CD4-positive, alpha-beta T cell treated with Interleukin-6 at 100 ng/mL for 8 hours (primary cell): ENCODE data around the gene PDK2.

Experiments
- DNase-seq: peaks from one replicate; pipeline ENCODE4 v3.0.0-alpha.2; 2020; ENCODE audit warnings: mixed read lengths, low spot score

Gene PDK2

DNA sequence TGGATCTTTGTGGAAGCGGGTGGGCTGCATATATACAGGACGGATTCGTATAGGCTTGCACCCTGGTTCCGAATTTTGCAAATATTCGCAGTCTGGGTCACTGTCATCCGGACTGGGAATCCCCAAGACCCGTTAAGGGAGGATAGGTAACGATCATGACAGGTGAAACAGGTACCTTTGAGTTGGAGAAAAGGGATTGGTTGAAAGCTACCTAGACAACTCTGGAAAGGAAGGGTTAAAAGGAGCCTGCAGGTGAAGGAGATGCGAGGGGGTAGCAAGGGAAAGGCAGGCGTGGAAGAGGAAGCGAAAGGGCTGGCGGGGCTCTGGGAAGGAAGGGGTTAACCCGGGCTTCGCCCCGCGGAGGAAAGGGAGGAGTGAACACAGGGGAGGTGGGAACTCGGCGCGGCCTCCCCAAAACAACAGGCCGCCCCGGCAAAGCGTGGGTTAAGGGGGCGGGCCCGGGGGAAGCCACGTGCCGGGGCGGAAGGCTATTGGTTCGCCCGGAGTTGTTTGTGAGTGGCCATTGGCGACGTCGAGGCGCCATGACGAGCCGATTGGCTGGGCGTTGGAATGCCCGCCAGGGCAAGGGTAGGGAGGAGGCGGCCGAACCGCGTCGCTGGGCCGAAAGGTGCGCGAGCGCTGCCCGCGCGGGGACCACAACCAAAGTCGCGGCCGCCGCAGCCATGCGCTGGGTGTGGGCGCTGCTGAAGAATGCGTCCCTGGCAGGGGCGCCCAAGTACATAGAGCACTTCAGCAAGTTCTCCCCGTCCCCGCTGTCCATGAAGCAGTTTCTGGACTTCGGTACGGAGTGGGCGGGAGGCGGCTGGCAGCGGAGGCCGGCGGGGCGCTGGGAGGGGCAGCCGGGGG lies at the start of gene PDK2:
Gene PDK2, plus strand, starts transcription at position 599 of the 867 bp plus-strand sequence. Its CDS starts 85 bp downstream, at position 684.
- peak; percentile 97 for DNase-seq

DNA sequence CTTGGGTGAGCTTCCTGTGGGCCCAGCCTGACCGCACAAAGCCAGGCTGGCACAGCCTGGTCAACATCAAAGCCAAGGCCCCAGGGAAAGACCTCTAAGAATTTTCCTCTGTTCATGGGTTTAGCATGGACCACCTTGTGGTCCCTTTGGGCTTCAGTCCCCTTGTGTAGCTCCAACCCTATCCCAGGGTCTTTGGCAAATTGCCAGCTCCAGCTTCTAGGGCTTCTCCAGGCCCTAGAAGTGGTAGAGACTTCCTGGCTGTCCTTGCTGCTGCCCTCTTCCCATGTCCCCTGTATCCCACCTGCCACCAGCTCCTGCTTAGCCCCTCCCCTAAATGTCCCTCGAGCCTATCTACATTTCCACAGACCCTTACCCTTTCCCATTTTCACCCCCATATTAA lies 49.0 kb upstream of the PDK2 start:
- DNase-seq: no peak

DNA sequence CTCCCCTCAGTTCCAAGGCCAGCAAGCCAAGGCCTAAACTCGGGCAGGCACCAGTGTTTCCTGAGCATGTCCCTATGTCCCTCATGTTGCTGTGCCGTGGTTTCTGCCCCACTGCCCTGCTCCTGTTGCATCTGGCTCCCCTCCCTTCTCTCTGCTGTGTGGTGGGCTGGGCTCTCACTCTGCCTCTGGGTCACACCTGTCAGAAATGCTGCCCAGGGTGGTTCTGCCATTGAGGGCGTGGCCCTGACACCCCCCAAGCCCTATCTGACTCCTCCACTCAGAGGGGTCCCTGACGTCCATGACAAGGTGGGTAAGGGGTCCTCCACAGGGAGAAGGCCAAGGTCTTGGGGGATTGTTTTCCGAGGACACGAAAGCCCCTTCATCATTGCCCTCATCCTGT lies 48.5 kb upstream of the PDK2 start:
- DNase-seq: no peak

DNA sequence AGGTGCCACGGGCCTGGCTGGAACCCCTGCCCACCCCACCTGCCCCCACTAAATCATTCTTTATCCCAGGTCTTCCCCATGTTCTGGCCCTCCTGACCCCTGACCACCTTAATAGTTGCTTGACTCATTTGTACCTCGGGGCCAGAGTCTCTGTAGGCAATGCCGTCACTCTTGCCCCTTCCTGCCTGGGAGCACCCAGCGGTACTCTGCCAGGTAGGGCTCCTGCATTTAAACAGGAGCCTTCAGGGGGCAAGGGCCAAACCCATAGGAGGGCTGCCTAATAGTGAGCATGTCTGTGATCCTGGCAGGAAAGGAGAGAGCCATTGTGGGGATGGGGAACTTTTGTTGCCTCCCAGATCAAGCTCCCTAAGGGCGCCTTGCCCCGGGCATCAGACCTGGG lies 48.1 kb upstream of the PDK2 start:
- DNase-seq: no peak

GRCh38 chr17:50047488-50048126 lies 47.5 kb upstream of the PDK2 start:
- no peak for DNase-seq

DNA sequence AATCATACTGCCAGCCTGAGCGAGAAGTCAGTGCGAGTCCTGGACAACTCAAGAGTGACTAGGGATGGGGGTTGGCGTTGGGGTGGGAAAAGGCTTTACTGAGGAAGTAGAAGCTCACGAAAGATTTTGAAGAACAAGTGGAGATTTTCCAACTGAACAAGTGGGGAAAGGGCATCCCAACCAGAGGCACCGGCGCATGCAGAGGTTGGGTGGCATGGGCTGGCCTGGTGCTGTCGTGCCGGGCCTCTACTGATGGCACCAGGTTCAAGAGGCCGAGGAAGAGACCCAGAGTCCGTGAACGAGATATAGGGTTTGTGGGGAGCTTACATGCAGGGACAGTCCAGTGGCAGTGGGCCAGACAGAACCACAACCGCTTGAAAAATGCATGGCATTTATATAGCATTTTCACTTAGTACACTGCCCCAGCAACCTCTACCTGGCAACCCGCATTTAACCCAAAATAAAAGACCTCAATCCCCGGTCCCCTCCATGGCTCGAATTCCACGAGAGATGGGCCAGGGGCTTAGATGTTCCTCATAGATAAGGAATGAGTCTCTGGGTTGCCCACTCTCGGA lies 46.9 kb upstream of the PDK2 start:
- no peak for DNase-seq

DNA sequence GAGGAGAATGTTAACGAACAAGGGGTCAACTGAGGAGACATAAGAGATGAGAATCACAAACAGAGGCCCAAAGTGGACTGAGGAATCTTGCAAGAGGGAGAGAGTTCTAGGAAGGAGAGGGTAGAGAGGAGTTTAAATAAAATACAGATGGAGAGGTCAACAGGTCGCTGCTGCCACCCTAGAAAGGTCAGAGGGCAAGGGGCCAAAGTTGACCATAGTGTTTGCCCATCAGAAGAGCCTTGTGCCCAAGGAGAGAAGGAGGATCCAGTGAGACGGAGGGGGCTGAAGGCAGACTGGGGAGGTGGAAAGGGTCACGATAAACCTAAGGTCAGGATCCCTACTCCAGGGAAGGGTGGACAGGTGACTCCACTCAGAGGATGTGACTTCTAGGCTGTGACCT lies 46.2 kb upstream of the PDK2 start:
- no peak for DNase-seq

- no peak for DNase-seq
Measured at GRCh38 chr17:50049636-50050035, 45.5 kb upstream of the PDK2 start.

DNA sequence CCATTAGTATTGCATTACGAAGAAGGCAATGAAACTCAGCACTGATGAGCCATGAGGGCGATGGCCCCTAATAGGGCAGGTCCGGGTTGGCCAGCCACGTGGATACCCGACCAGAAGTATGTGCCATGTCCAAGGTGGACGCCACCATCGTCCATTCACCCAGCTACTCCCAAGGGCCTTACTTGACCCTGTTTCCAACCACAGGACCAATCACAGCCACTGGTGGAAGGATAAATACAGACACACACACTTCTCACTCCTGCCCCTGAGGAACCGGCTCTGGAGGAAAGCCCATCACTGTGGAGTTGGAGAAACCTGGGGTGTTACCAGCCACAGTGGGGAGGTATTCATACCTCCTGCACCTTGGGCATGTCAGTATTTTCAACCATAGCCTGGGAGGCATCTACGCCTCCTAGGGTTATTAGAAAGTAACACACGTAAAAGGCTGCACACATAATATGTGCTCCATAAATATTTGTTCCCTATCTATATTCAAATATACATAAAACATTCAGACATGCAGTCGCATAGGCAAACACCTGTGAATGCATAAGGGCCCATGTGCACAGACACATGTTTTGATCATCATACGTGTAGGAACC lies 44.6 kb upstream of the PDK2 start:
- no peak for DNase-seq

DNA sequence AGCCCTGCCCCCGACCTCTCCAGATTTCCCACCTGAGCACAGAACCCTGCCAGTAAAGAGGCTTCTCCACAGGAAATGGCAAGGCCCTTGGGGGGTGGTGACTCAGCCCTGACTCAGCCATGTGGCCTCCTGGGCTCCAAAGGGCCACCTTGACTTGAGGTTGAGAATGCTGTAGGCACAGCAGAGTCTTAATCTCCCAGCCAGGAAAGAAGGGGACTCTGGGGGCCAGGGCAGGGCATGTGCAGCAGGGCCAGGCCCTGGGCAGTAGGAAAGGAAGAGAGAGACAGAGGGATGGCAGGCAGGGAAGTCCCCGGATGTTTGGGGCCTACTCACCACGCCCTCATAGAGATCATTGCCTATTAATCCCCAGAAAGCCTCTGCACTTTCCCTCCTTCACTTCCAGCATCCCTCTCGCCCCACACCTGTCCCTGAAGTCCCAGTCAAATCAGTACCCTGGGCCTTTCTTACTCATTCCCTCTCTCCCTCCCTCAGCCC lies 44.0 kb upstream of the PDK2 start:
- peak; percentile 58 for DNase-seq

DNA sequence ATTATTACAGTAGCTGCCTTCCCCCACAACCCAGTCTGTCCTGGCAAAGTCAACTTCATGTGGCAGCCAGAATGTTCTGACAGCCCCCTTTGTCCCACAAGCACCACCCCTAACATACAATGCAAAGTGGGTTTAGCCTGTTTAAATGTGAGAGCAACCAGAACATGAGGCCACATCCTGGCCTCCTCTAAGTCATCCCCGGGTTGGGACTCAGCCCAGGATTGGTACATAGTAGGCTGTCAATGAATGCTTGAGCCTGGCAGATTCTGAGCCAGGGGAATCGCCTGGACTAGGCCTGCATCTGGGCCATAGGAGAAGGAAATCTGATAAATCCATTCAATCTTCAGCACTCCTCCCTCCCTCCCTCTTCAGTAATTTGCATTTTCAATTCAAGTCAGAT lies 43.5 kb upstream of the PDK2 start:
- DNase-seq: no peak

- no peak for DNase-seq
Measured at GRCh38 chr17:50052241-50052796, 42.8 kb upstream of the PDK2 start.

DNA sequence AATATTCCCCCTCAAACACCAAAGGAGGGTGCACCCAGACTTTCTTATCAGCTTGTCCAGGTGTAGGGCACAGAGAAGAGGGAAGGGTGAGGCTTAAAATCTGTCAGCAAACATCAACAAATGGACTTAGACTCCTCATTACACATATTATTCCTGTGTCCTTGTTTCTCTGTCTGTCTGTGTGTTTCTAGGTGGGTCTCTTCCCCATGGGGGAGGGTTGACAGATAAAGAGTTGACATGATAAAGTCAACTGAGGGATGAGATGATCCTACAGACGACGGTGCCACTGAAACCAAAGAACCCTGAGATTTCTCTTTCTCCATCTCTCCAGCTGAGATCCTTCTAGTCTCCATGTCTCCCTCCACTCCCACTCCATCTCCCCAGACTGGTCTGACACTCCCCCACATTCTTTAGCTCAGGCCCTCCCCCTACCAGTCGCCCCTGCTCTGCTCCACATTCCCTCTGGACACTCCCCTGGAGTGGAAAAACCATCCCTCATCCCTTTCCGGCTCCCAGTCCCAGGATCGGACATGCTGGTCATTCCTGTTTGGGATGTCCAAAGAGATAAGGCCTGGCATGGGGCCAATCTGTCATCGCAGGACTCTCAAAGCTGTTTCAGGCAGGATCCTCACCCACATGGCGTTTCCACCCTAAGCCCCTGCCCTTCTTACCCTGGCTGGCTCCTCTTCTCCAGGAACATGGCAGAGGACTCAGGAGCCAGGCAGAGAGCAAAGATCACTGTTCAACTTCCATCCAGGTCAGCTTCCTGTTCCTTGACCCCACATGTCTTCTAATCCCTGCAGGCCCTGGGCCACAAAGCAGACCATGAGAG lies 42.1 kb upstream of the PDK2 start:
- no peak for DNase-seq

GRCh38 chr17:50053654-50053960 lies 41.5 kb upstream of the PDK2 start:
- no peak for DNase-seq

- DNase-seq: peak; percentile 25
Measured at GRCh38 chr17:50055055-50055425, 40.1 kb upstream of the PDK2 start.

DNA sequence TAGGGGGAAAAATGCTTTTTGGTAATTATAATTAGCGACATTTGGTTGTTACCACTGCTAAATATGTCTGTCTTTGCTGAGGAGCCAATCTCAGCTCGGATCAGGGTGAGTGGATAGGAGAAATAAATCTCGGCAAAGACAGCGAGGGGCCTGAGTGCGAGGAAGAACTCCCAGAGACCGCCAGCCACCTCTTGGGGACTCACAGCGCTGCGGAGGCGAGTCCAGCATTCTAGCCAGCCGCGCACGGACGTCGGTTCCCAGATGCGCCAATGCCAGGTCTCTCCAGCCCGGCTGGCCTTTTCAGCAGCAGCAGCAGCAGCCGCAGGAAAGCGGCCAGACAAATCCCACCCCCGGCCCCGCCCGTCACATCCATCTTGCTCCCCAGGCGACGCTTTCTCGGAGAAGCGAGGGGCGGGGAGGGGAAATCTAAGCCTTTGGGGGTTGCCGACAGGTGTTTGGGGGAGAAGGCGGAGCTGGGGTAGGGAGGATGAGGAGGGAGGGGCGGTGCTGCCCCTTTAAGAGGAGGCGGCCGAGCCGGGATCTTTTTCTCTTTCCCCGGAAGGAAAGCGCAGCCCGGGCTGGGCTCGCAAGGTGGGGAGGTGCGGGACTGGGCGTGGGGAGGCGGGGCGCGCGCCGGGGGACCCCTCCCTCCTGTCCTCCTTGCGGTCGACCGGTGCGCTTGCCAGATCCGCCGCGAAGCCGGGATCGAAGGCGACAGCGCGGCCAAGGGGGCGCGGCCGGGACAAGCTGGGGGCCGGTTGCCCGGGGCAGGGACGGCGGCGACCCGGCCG lies 39.5 kb upstream of the PDK2 start, which contains the start of gene ITGA3:
Gene ITGA3, plus strand, starts transcription at position 685 of the 791 bp plus-strand sequence. CDS start 330 bp downstream, outside the sequence.
- peak; percentile 65 for DNase-seq

DNA sequence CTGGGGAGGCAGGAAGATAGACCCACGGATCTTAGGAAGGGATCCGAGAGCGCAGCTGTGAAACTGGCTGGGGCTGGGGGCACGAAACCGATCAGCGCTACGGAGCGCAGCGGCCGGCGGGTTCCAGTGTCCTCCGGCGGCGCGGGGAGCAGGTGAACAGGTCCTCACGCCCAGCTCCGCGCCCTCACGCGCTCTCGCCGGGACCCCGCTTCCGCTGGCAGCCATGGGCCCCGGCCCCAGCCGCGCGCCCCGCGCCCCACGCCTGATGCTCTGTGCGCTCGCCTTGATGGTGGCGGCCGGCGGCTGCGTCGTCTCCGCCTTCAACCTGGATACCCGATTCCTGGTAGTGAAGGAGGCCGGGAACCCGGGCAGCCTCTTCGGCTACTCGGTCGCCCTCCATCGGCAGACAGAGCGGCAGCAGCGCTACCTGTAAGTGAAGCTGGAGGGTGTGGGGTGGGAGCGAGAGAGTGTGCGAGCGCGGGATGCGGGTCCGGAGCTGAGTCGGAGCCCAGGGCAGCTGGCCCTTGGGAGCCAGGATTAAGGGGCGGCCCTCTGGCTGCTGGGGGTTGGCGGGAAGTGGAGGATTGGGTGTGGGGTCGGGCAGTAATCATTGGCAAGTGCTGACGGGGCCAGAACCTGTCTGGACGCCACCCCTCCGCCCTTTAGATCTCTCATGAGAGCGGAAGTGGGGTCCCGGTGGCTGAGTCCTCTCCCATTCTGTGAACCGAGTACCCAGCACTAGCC lies 38.8 kb upstream of the PDK2 start:
- peak; percentile 52 for DNase-seq

- no peak for DNase-seq
Measured at GRCh38 chr17:50056961-50057330, 38.2 kb upstream of the PDK2 start.

GRCh38 chr17:50057521-50057991 lies 37.6 kb upstream of the PDK2 start:
- no peak for DNase-seq
